HEK293T (cell line): ENCODE measurements around the gene AKR1A1.
"Not testable (repeated sequence)": the region's sequence is repeated elsewhere in the genome, so short reads cannot be mapped to it uniquely, and the experiment has no call there.

Source experiments
- CTCF ChIA-PET: fragments of 350-600 bp; formaldehyde crosslinking; extraction: SDS; loops from one replicate; lab custom pipeline; 2021; ENCODE audit warnings: antibody characterized with exemption, inconsistent platforms; lab: Yijun Ruan, JAX
- POLR2A ChIA-PET: fragments of 350-600 bp; formaldehyde crosslinking; extraction: SDS; loops from one replicate; lab custom pipeline; 2020; ENCODE audit warnings: antibody characterized with exemption, inconsistent platforms; lab: Yijun Ruan, JAX
- DNase-seq: peaks from one replicate; pipeline ENCODE4 v3.0.0; 2012; ENCODE audit warnings: mixed read lengths; ENCODE audit errors: extremely low spot score
- ARNT ChIP-seq: fragments of 450-650 bp; IDR thresholded peaks from 2 replicates; pipeline ENCODE4 v1.6.1; 2017; ENCODE audit warnings: mild to moderate bottlenecking
- BHLHE40 ChIP-seq: fragments of 450-650 bp; IDR thresholded peaks from 2 replicates; pipeline ENCODE4 v1.6.1; 2016; ENCODE audit warnings: mild to moderate bottlenecking, moderate library complexity, borderline replicate concordance
- CTBP1 ChIP-seq: fragments of 450-650 bp; IDR thresholded peaks from 2 replicates; pipeline ENCODE4 v1.6.1; 2016; ENCODE audit warnings: borderline replicate concordance
- ELF4 ChIP-seq: fragments of 450-650 bp; IDR thresholded peaks from 2 replicates; pipeline ENCODE4 v1.6.1; 2017; ENCODE audit warnings: antibody characterized with exemption
- FOXA1 ChIP-seq: fragments of 450-650 bp; IDR thresholded peaks from 2 replicates; pipeline ENCODE4 v1.6.1; 2016; ENCODE audit warnings: mild to moderate bottlenecking
- FOXK2 ChIP-seq: fragments of 450-650 bp; IDR thresholded peaks from 2 replicates; pipeline ENCODE4 v1.6.1; 2016; ENCODE audit warnings: mild to moderate bottlenecking
- FOXM1 ChIP-seq: fragments of 450-650 bp; IDR thresholded peaks from 2 replicates; pipeline ENCODE4 v1.6.1; 2017; ENCODE audit warnings: mild to moderate bottlenecking, borderline replicate concordance
- HDGF ChIP-seq: fragments of 450-650 bp; IDR thresholded peaks from 2 replicates; pipeline ENCODE4 v1.6.1; 2017; ENCODE audit warnings: antibody characterized with exemption, borderline replicate concordance
- L3MBTL2 ChIP-seq: fragments of 450-650 bp; conservative IDR thresholded peaks from 2 replicates; pipeline ENCODE4 v1.6.1; 2016; ENCODE audit warnings: mild to moderate bottlenecking
- LEF1 ChIP-seq: fragments of 450-650 bp; IDR thresholded peaks from 2 replicates; pipeline ENCODE4 v1.6.1; 2017; ENCODE audit warnings: mild to moderate bottlenecking, borderline replicate concordance
- NFRKB ChIP-seq: fragments of 450-650 bp; IDR thresholded peaks from 2 replicates; pipeline ENCODE4 v1.6.1; 2016; ENCODE audit warnings: mild to moderate bottlenecking, moderate library complexity
- PKNOX1 ChIP-seq: fragments of 450-650 bp; IDR thresholded peaks from 2 replicates; pipeline ENCODE4 v1.6.1; 2016
- SP1 ChIP-seq: fragments of 450-650 bp; IDR thresholded peaks from 2 replicates; pipeline ENCODE4 v1.6.1; 2017
- SUZ12 ChIP-seq: fragments of 450-650 bp; IDR thresholded peaks from 2 replicates; pipeline ENCODE4 v1.6.1; 2016; ENCODE audit warnings: mild to moderate bottlenecking
- TARDBP ChIP-seq: fragments of 450-650 bp; IDR thresholded peaks from 2 replicates; pipeline ENCODE4 v1.6.1; 2016
- ZNF384 ChIP-seq: fragments of 450-650 bp; IDR thresholded peaks from 2 replicates; pipeline ENCODE4 v1.6.1; 2016

The AKR1A1 gene

GRCh38 chr1:45508295-45509151 is 42.1 kb upstream of the AKR1A1 start:
- DNase-seq = no peak
- TF ChIP-seq ARNT (no peak), FOXK2 (no peak), PKNOX1 (no peak), TARDBP (no peak), FOXA1 (no peak), FOXM1 (no peak), NFRKB (no peak), ZNF384 (no peak), LEF1 (no peak), ELF4 (no peak), L3MBTL2 (no peak), HDGF (no peak)
- ChIA-PET POLR2A (interaction anchor here (1.0 to 1.5 kb wide), 5 partner anchors 9 to 168 kb away, joined by 3 to 8 read pairs (median 4); partner anchors contain the start of genes AKR1A1, CCDC163, MMACHC and MUTYH), CTCF (interaction anchor here (1.4 kb wide), 1 partner anchor 62 kb away, joined by 3 read pairs; no protein-coding TSS in a partner anchor)

- ChIA-PET POLR2A (interaction anchor here (0.7 to 4.1 kb wide), 8 partner anchors 9 to 170 kb away, joined by 4 to 38 read pairs (median 9); partner anchors contain the start of genes CCDC163, MMACHC, MUTYH and NASP), CTCF (interaction anchor here (0.5 to 3.7 kb wide), 5 partner anchors 17 to 890 kb away, joined by 3 to 46 read pairs (median 3); no protein-coding TSS in a partner anchor)
- no peak for TF ChIP-seq FOXM1
- no peak for TF ChIP-seq HDGF
- TF ChIP-seq CTBP1 = no peak
- no peak for TF ChIP-seq LEF1
- TF ChIP-seq ARNT = no peak
- no peak for TF ChIP-seq ELF4
- no peak for TF ChIP-seq L3MBTL2
- no peak for TF ChIP-seq BHLHE40
- no peak for TF ChIP-seq SUZ12
- TF ChIP-seq PKNOX1 = no peak
- no peak for TF ChIP-seq TARDBP
- no peak for TF ChIP-seq SP1
- TF ChIP-seq FOXA1 = no peak
- no peak for TF ChIP-seq FOXK2
- no peak for DNase-seq
Observed at GRCh38 chr1:45510036-45510971, 40.3 kb upstream of the AKR1A1 start.

- ChIA-PET POLR2A (interaction anchor here (1.0 to 4.1 kb wide), 8 partner anchors 10 to 171 kb away, joined by 5 to 38 read pairs (median 10); partner anchors contain the start of genes AKR1A1, CCDC163, MMACHC and MUTYH), CTCF (interaction anchor here (0.7 to 3.7 kb wide), 4 partner anchors 10 to 58 kb away, joined by 3 to 46 read pairs (median 4); partner anchors contain the start of gene PRDX1)
- TF ChIP-seq CTBP1 (no peak), SUZ12 (no peak), FOXA1 (no peak)
- DNase-seq = no peak
Observed at GRCh38 chr1:45510972-45511527, 39.6 kb upstream of the AKR1A1 start.

GRCh38 chr1:45512641-45513054 is 38.0 kb upstream of the AKR1A1 start:
- TF ChIP-seq PKNOX1 (peak; percentile 23; the same call in 1 of the 2 replicates), FOXA1 (no peak)
- peak; percentile 60 for DNase-seq
- POLR2A ChIA-PET = interaction anchor here (0.9 to 4.1 kb wide), 7 partner anchors 9 to 71 kb away, joined by 3 to 38 read pairs (median 12); partner anchors contain the start of genes AKR1A1, CCDC163, MMACHC and NASP
- CTCF ChIA-PET = interaction anchor here (0.6 to 3.7 kb wide), 9 partner anchors 12 to 516 kb away, joined by 3 to 46 read pairs (median 3); partner anchors contain the start of gene TESK2

GRCh38 chr1:45513532-45514260 is 36.9 kb upstream of the AKR1A1 start:
- not testable (repeated sequence) for DNase-seq
- CTCF ChIA-PET = interaction anchor here (3.7 kb wide), 1 partner anchor 55 kb away, joined by 46 read pairs; no protein-coding TSS in a partner anchor
- POLR2A ChIA-PET = interaction anchor here (0.9 to 4.1 kb wide), 6 partner anchors 8 to 70 kb away, joined by 3 to 38 read pairs (median 12); partner anchors contain the start of genes AKR1A1, NASP and PRDX1
